HG02938 (cell line): Measurements from ENCODE around the gene TRIO.

Source experiments
- ATAC-seq: cut with Tn5 transposase; IDR thresholded peaks from one replicate; pipeline ENCODE4 v1.9.1; 2021; ENCODE audit warnings: mild to moderate bottlenecking, moderate library complexity; ENCODE audit not compliant: unreplicated experiment

TRIO gene

GRCh38 chr5:14492331-14492964 lies 349.3 kb downstream of the TRIO start:
- no peak for ATAC-seq

GRCh38 chr5:14495301-14495700 lies 352.2 kb downstream of the TRIO start:
- no peak for ATAC-seq

GRCh38 chr5:14497311-14497710 lies 354.2 kb downstream of the TRIO start:
- no peak for ATAC-seq

- no peak for ATAC-seq
Measured at GRCh38 chr5:14501353-14502293, 358.5 kb downstream of the TRIO start.

DNA sequence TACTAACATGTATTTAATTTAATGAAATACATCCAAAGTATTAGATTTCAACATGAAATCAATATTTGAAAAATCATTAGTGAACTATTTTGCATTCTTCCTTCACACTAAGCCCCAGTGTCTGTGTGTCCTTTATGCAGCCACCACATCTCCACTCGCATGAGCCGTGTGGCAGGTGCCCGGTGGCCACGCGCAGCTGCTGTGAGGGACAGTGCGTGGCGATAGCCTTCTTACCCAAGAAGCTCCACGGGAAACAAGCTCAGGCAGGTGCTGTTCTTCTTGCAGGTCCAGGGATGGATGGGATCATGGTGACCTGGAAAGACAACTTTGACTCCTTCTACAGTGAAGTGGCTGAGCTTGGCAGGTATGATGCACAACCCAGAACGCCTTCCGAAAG lies 359.1 kb downstream of the TRIO start:
- no peak for ATAC-seq

GRCh38 chr5:14503017-14503680 lies 360.0 kb downstream of the TRIO start:
- no peak for ATAC-seq

DNA sequence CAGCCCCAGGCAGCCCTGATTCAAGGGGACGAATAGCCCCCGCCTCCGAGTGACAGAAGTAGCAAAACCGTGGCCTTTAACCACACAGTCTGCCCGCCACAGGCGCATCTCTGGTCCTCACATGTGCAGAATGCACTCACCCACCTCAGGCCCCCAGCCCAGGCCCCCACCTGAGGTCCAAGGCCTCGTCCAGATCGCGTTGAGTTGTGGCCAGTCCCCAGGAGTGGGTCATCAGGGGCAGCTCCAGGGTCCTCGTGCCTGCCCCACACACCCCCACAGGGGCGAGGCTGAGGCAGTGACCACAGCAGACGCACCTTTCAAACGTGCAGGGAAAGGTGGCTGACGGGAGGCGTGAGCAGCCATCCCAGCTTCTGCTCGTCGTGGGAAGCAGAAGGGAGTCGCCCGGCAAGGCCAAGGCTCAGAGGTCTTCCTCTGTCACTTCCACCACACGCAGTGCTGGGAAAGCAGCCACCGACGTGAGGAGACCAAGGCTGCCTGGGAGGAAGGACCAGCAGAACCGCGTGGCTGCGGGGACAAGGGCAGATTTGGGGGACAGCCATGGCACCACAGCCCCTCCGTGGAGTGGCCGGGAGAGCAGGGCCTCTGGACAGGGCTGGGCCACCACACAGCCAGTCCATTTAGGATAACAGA lies 360.7 kb downstream of the TRIO start:
- ATAC-seq = no peak

DNA sequence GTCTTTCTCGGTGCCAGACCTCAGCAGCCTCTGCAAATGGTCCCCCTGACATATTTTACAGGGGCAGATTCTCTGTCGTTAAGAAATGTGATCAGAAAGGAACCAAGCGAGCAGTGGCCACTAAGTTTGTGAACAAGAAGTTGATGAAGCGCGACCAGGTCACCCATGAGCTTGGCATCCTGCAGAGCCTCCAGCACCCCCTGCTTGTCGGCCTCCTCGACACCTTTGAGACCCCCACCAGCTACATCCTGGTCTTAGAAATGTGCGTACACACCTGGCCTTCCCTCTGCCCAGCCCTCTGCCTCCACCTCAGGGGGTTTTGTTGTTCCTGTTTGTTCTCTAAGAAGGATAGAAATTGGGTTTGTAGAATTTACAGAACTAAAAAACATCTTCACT lies 361.2 kb downstream of the TRIO start:
- no peak for ATAC-seq

DNA sequence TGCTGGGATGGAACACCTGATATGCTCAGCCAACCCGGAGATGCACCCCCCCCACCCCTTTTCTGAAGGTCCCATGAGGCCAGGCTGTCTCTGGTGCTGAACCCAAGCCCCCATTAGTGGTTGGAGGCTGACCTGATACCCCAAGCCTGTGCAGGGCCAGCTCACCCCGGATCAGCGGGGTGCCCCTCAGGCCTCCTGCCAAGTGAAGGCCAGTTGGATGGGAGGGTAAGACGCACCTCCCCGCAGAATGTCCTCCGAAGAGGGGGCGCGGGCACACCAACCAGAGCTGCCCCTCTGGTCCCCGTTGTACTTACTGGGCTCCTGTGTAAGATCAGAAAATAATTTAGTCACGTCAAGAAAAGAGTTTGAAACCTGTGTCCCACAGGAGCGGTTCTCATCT lies 361.7 kb downstream of the TRIO start:
- no peak for ATAC-seq

- no peak for ATAC-seq
Measured at GRCh38 chr5:14505310-14506139, 362.4 kb downstream of the TRIO start.

DNA sequence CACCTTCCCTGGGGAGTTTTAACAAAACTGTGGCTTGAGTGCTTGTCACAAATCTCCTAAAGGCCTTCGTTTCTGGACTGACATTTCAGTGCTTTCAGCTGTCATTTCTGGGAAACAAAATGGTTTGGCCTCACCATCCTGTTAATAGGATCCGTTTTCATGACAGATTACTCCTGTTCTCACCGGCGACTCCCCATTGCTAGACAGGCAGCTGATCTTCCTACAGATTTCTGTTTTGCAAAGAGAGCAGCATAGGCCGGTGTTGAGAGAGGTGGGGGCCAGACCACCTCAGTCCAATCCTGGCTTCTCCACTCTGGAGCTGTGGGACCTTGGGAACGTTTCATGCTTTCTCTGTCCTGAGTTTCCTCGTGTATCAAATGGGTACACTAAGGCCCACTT lies 363.0 kb downstream of the TRIO start:
- ATAC-seq = no peak

DNA sequence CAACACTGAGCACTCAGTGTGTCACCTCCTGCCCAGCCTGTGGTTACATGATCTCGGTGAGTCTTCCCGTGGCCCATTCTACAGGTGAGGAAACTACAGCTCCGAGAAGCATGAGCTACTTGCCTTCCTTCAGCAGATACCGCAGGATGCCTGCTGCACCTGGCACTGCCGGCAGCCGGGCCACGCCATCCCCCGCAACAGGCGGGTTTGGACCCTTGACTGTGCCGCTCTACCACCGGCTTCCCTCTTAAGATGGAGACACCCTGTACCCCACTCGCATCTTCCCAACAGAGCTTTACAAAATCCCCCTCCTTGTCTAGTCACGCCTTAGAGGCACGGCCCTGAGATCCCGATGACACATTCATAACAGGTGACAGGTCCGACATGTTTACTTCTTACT lies 363.5 kb downstream of the TRIO start:
- no peak for ATAC-seq

DNA sequence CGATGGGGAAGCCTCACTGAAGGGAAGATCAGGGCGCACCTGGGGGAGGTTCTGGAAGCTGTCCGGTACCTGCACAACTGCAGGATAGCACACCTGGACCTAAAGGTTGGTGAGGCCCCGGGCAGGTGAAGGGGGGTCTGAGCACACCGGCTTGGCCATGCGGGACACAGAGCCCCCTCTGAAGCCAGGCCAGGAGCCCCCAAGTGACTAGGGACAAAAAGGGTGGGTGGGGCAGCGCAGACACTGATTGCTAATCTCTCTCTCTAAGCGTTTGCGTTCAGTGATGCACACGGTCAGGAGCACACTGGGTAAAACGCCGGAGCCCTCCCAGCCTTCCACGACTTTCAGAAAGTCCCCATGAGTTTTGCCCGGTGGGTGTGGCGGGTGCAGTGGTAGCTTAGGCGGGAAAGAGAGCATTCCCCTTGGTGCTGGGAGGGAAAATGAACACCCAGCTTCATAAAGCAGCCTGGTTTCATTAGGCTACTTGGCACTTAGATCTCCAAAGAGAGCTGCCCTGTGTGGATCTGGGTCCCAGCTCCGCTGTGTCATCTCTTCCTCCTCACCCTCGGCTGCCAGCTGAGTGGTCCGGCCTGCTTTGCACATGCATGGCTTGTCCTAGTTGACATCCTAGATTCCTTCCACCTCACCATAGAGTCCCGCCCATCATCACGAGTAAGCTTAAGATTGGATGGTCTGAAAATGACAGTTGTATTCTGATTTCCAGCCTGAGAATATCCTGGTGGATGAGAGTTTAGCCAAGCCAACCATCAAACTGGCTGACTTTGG lies 364.2 kb downstream of the TRIO start:
- ATAC-seq = no peak

DNA sequence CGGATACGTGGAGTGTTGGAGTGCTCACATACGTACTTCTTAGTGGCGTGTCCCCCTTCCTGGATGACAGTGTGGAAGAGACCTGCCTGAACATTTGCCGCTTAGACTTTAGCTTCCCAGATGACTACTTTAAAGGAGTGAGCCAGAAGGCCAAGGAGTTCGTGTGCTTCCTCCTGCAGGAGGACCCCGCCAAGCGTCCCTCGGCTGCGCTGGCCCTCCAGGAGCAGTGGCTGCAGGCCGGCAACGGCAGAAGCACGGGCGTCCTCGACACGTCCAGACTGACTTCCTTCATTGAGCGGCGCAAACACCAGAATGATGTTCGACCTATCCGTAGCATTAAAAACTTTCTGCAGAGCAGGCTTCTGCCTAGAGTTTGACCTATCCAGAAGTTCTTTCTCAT lies 364.9 kb downstream of the TRIO start:
- no peak for ATAC-seq

GRCh38 chr5:14509556-14509955 lies 366.4 kb downstream of the TRIO start:
- ATAC-seq = no peak

GRCh38 chr5:14510156-14510734 lies 367.1 kb downstream of the TRIO start:
- no peak for ATAC-seq

GRCh38 chr5:14510880-14511279 lies 367.7 kb downstream of the TRIO start:
- ATAC-seq = no peak

DNA sequence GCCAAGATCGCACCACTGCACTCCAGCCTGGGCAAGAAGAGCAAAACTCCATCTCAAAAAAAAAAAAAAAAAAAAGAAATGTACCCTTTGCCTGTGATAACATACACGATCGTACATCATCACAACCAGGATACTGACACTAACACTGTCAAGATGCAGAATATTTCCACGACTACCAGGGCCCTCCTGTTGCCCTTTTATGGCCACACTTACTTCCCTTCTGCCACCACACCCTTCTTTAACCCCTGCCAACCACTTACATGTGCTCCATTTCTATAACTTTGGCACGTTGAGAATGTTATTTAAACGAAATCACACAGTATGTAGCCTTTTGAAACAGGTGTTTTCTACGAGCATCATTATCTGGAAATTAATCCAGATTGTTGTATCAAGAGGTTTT lies 369.4 kb downstream of the TRIO start:
- ATAC-seq = no peak

- no peak for ATAC-seq
Measured at GRCh38 chr5:14513266-14513665, 370.1 kb downstream of the TRIO start.
